GM19043 (cell line): ENCODE data around the gene GDPD5.

Experiments
- ATAC-seq: cut with Tn5 transposase; IDR thresholded peaks from one replicate; pipeline ENCODE4 v1.9.1; 2021; ENCODE audit warnings: low read depth; ENCODE audit not compliant: unreplicated experiment

Gene GDPD5

GRCh38 chr11:75516886-75517285 is 8.9 kb downstream of the GDPD5 start:
- ATAC-seq = no peak

- ATAC-seq = no peak
Measured at GRCh38 chr11:75516140-75516539, 9.6 kb downstream of the GDPD5 start.

- ATAC-seq = no peak
Measured at GRCh38 chr11:75514596-75514995, 11.1 kb downstream of the GDPD5 start.

GRCh38 chr11:75513250-75513649 is 12.5 kb downstream of the GDPD5 start:
- no peak for ATAC-seq

- no peak for ATAC-seq
Measured at GRCh38 chr11:75510723-75511019, 15.1 kb downstream of the GDPD5 start.

- no peak for ATAC-seq
Measured at GRCh38 chr11:75510004-75510722, 15.6 kb downstream of the GDPD5 start.

GRCh38 chr11:75509020-75509720 is 16.6 kb downstream of the GDPD5 start:
- no peak for ATAC-seq

GRCh38 chr11:75508051-75508561 is 17.6 kb downstream of the GDPD5 start:
- no peak for ATAC-seq

GRCh38 chr11:75507571-75507970 is 18.2 kb downstream of the GDPD5 start:
- ATAC-seq = no peak

GRCh38 chr11:75506827-75507226 is 18.9 kb downstream of the GDPD5 start:
- no peak for ATAC-seq

GRCh38 chr11:75505916-75506692 is 19.6 kb downstream of the GDPD5 start:
- ATAC-seq = no peak

- no peak for ATAC-seq
Measured at GRCh38 chr11:75504501-75504900, 21.2 kb downstream of the GDPD5 start.

- no peak for ATAC-seq
Measured at GRCh38 chr11:75503531-75504099, 22.1 kb downstream of the GDPD5 start.

- no peak for ATAC-seq
Measured at GRCh38 chr11:75502138-75502537, 23.6 kb downstream of the GDPD5 start.

GRCh38 chr11:75500742-75501141 is 25.0 kb downstream of the GDPD5 start:
- ATAC-seq = no peak

GRCh38 chr11:75499423-75500190 is 26.1 kb downstream of the GDPD5 start:
- no peak for ATAC-seq

- no peak for ATAC-seq
Measured at GRCh38 chr11:75498556-75499255, 27.0 kb downstream of the GDPD5 start.

- ATAC-seq = no peak
Measured at GRCh38 chr11:75497788-75498409, 27.8 kb downstream of the GDPD5 start.

GRCh38 chr11:75496305-75496752 is 29.4 kb downstream of the GDPD5 start:
- ATAC-seq = no peak
